Coronary artery (tissue), 2 donors: Measurements from ENCODE around the gene DST.

Experiments used
- DNase-seq: peaks from one replicate; pipeline ENCODE4 v3.0.0-alpha.2; 2017; ENCODE audit warnings: low spot score
- H3K27ac ChIP-seq, 2 donors: fragments of 200-600 bp; sonication (generic); one replicate each; pipeline ENCODE4 v1.5.1; 2016 to 2019
- H3K4me3 ChIP-seq: fragments of 200-600 bp; sonication (generic); 2 replicates; pipeline ENCODE4 v1.5.1; 2016; ENCODE audit warnings: mild to moderate bottlenecking, moderate library complexity
- TF ChIP-seq, protein P1 (sequence below): fragments of 200-600 bp; sonication (generic); IDR thresholded peaks from one replicate; pipeline ENCODE4 v1.5.1; 2019; ENCODE audit warnings: antibody characterized with exemption

DST gene

DNA sequence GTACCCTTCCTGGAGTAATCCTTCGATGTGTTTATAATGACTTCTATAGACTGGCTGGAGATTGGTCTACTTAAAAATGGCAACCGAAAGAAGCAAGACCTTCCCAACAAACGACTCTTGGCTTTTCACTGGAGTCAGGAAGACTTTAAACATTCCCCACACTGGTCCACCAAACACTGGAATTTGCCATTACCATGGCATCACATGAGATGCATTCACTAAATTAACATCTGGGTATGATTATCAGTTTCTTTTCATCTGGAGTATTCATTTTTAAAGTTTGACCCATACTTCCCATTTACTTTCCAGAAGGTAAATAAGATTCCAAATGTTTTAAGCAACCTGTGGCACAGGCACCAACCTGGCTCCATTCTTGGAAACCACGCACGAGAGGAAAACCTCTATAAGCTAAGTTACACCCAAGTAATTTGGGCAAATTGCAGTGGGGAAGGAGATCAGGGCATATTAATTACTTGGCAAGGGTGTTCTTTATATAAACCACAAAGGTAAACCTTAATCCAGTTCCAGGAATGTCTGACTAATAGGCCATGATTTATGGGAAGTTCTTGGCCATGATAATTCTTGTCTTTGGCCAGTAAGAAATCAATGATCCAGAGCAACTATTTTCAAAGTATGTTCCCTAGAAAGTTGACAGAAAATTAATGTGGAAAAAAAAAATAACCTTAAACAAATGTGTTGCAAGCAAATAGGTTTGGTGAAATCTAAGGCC, 205.4 kb downstream of the DST start:
- DNase-seq: no peak
- TF ChIP-seq, protein P1, sequence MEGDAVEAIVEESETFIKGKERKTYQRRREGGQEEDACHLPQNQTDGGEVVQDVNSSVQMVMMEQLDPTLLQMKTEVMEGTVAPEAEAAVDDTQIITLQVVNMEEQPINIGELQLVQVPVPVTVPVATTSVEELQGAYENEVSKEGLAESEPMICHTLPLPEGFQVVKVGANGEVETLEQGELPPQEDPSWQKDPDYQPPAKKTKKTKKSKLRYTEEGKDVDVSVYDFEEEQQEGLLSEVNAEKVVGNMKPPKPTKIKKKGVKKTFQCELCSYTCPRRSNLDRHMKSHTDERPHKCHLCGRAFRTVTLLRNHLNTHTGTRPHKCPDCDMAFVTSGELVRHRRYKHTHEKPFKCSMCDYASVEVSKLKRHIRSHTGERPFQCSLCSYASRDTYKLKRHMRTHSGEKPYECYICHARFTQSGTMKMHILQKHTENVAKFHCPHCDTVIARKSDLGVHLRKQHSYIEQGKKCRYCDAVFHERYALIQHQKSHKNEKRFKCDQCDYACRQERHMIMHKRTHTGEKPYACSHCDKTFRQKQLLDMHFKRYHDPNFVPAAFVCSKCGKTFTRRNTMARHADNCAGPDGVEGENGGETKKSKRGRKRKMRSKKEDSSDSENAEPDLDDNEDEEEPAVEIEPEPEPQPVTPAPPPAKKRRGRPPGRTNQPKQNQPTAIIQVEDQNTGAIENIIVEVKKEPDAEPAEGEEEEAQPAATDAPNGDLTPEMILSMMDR: no peak
- Histone ChIP-seq H3K4me3 (no peak overlapping the region), H3K27ac (no peak overlapping the region)

DNA sequence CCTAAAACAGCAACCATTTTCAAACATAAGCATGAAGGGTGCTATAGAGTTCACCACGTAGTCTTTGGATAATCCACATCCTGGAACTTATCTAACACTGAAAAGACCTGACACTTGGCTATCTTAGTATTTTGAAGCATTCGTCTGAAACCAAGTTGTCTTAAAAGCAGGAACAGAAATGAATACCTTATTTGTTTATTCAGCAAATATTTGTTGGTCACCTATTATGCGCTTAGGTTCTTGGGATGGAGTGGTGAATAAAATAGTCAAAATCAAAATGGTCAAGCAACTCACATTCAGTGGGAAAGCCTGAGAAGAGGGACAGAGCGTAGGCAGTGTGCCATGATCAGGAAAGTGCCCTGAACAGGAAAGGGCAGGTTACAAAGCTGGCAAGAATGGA, 206.9 kb downstream of the DST start:
- TF ChIP-seq, protein P1: no peak
- Histone ChIP-seq H3K4me3 (no peak overlapping the region), H3K27ac (no peak overlapping the region)
- no peak for DNase-seq

DNA sequence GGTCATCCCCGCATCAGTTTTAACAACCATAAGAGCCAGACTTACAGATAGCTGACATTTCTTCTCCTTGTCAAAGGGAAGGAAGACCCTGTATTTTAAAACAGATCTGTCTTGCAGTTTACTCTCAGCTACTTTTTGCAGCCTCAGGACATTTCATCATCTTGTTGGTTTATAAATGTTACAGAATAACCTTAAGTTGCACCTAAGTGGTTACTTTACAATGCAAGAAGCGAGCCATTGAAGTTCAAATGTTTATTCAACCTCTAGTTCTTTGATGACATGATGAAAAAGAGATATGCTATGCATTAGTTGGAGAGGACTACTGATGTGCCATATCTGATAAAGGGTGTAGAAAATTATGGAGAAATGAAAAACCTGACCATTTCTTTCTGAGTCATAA, 207.4 kb downstream of the DST start:
- TF ChIP-seq, protein P1: no peak
- Histone ChIP-seq H3K4me3 (no peak overlapping the region), H3K27ac (no peak overlapping the region)
- no peak for DNase-seq

DNA sequence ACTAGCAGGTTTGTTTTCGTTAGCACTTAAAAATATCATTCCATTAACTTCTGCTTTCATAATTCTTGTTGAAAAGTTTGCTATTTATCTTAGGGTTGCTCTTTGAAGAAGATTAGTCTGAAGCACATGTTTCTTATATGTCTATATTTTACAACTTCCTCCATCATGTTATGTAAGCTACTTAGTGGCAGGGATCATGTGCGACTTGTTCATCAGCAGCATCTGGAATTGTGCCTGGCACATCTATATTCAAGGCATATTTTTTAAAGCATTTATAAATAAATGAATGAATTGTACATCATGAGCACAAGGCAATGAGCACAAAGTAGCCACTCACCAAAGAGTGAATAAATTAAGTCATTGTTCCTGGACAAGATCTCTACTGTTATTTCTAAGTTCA, 208.1 kb downstream of the DST start:
- Histone ChIP-seq H3K27ac (no peak overlapping the region), H3K4me3 (no peak overlapping the region)
- DNase-seq: no peak
- TF ChIP-seq, protein P1: no peak

DNA sequence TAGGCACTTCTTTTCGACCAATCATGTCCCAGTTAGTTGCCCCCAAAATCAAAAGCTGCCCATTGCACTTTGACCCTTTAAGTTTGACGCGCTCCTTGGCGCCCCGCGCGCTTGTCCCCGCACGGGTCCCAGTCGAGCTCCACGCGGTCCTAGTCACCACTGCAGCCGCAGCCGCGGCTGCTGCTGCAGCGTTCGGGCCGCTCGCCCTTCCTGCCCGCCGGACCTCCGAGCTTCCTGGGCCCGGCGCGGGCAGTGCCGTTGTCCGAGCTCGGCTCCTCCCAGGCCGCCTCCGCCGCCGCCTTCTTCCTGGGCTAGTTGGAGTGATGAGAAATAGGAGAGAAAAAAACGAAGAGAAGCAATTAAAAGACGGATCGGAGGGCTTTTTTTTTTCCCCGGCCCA, 209.6 kb downstream of the DST start:
- no peak overlapping the region for H3K4me3 ChIP-seq
- no peak for DNase-seq
- H3K27ac ChIP-seq: no peak overlapping the region
- TF ChIP-seq, protein P1: no peak

DNA sequence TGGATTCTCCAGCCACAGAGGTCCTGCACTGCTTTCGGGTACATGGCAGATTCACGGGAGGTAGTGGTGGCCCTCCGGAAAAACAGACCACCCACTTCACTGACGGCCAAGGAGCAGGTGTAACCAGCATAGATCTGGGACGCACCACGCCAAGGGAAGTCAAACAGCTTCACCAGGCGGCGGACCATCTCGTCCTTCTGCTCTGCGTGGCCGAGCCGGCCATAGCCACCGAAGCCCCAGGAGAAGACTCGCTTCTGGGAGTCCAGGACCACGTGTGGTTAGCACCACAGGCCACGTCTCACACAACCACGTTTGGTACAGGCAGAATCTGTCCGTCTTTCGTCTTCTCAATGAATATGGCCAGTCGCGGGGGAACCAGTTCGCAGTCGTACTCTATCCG, 210.5 kb downstream of the DST start:
- Histone ChIP-seq H3K4me3 (no peak overlapping the region), H3K27ac (no peak overlapping the region)
- TF ChIP-seq, protein P1: no peak
- no peak for DNase-seq
